Effector memory CD4-positive, alpha-beta T cell (primary cell): ENCODE measurements around the gene ZKSCAN3.

Experiments
- DNase-seq, 3 donors: peaks; one replicate each; pipeline ENCODE4 v3.0.0-alpha.2; 2020
- H3K27ac ChIP-seq: 2 replicates; pipeline ENCODE4 v1.7.0; 2013; ENCODE audit warnings: mild to moderate bottlenecking, low read length, moderate library complexity; ENCODE audit not compliant: insufficient read depth, poor library complexity, severe bottlenecking
- H3K27me3 ChIP-seq: replicated peaks from 2 replicates; pipeline ENCODE4 v1.7.0; 2013; ENCODE audit warnings: mild to moderate bottlenecking, low read length; ENCODE audit not compliant: insufficient read depth, control insufficient read depth, poor library complexity, severe bottlenecking
- H3K36me3 ChIP-seq: 2 replicates; pipeline ENCODE4 v1.7.0; 2013; ENCODE audit warnings: mild to moderate bottlenecking, low read length, moderate library complexity; ENCODE audit not compliant: control insufficient read depth, insufficient read depth
- H3K4me1 ChIP-seq: 2 replicates; pipeline ENCODE4 v1.7.0; 2013; ENCODE audit warnings: low read length, mild to moderate bottlenecking; ENCODE audit not compliant: control insufficient read depth, insufficient read depth, poor library complexity, severe bottlenecking
- H3K4me3 ChIP-seq: 2 replicates; pipeline ENCODE4 v1.7.0; 2013; ENCODE audit warnings: low read length, low read depth, mild to moderate bottlenecking; ENCODE audit not compliant: insufficient read depth, poor library complexity, severe bottlenecking
- H3K9me3 ChIP-seq: 2 replicates; pipeline ENCODE4 v1.7.0; 2013; ENCODE audit warnings: mild to moderate bottlenecking, low read length, moderate library complexity; ENCODE audit not compliant: control insufficient read depth

Gene ZKSCAN3

GRCh38 chr6:28371280-28371679 is 21.5 kb downstream of the ZKSCAN3 start:
- H3K27ac ChIP-seq, result no peak overlapping the region
- no peaks in the 10 kb centered on the region for H3K9me3 ChIP-seq
- no peaks in the 10 kb centered on the region for H3K27me3 ChIP-seq
- H3K36me3 ChIP-seq, result no peaks in the 10 kb centered on the region
- DNase-seq, result no peak
- H3K4me3 ChIP-seq, result no peak overlapping the region
- no peaks in the 10 kb centered on the region for H3K4me1 ChIP-seq

- Histone ChIP-seq H3K27ac (no peak overlapping the region), H3K4me3 (no peak overlapping the region), H3K4me1 (no peaks in the 10 kb centered on the region), H3K9me3 (no peaks in the 10 kb centered on the region), H3K36me3 (no peaks in the 10 kb centered on the region), H3K27me3 (no peaks in the 10 kb centered on the region)
- DNase-seq, result no peak
Observed at GRCh38 chr6:28371706-28372451, 22.1 kb downstream of the ZKSCAN3 start.

GRCh38 chr6:28373925-28374324 is 24.2 kb downstream of the ZKSCAN3 start:
- Histone ChIP-seq H3K27ac (no peak overlapping the region), H3K4me1 (no peaks in the 10 kb centered on the region)

GRCh38 chr6:28377879-28378278 is 28.1 kb downstream of the ZKSCAN3 start:
- Histone ChIP-seq H3K36me3 (peaks cover 8% of the 10 kb centered on the region), H3K9me3 (no peaks in the 10 kb centered on the region), H3K27ac (no peak overlapping the region), H3K4me1 (no peaks in the 10 kb centered on the region), H3K27me3 (no peaks in the 10 kb centered on the region), H3K4me3 (no peak overlapping the region)
- no peak for DNase-seq

More at GRCh38 chr6:28373925-28374324, 24.2 kb downstream of the ZKSCAN3 start:
- no peak overlapping the region for H3K4me3 ChIP-seq
- no peaks in the 10 kb centered on the region for H3K36me3 ChIP-seq
- no peaks in the 10 kb centered on the region for H3K27me3 ChIP-seq
- no peak for DNase-seq
- H3K9me3 ChIP-seq, result no peaks in the 10 kb centered on the region

- Histone ChIP-seq H3K9me3 (no peaks in the 10 kb centered on the region), H3K36me3 (peaks cover 8% of the 10 kb centered on the region), H3K27ac (no peak overlapping the region), H3K4me1 (no peaks in the 10 kb centered on the region), H3K27me3 (no peaks in the 10 kb centered on the region), H3K4me3 (no peak overlapping the region)
- DNase-seq, result no peak
Observed at GRCh38 chr6:28378644-28379043, 28.9 kb downstream of the ZKSCAN3 start.

- Histone ChIP-seq H3K9me3 (no peaks in the 10 kb centered on the region), H3K4me1 (no peaks in the 10 kb centered on the region), H3K27me3 (no peaks in the 10 kb centered on the region), H3K36me3 (peaks cover 8% of the 10 kb centered on the region), H3K4me3 (no peak overlapping the region), H3K27ac (no peak overlapping the region)
- no peak for DNase-seq
Observed at GRCh38 chr6:28380381-28380780, 30.6 kb downstream of the ZKSCAN3 start.

- no peak overlapping the region for H3K27ac ChIP-seq
- no peaks in the 10 kb centered on the region for H3K4me1 ChIP-seq
- H3K4me3 ChIP-seq, result no peak overlapping the region
- no peaks in the 10 kb centered on the region for H3K27me3 ChIP-seq
- H3K9me3 ChIP-seq, result no peaks in the 10 kb centered on the region
- peaks cover 8% of the 10 kb centered on the region for H3K36me3 ChIP-seq
- no peak for DNase-seq
Observed at GRCh38 chr6:28383235-28384142, 33.7 kb downstream of the ZKSCAN3 start.

GRCh38 chr6:28384143-28384533 is 34.4 kb downstream of the ZKSCAN3 start:
- peaks cover 8% of the 10 kb centered on the region for H3K36me3 ChIP-seq
- no peak overlapping the region for H3K27ac ChIP-seq
- no peaks in the 10 kb centered on the region for H3K27me3 ChIP-seq
- H3K9me3 ChIP-seq, result no peaks in the 10 kb centered on the region
- no peak for DNase-seq
- no peaks in the 10 kb centered on the region for H3K4me1 ChIP-seq
- H3K4me3 ChIP-seq, result no peak overlapping the region

- no peak overlapping the region for H3K4me3 ChIP-seq
- no peaks in the 10 kb centered on the region for H3K9me3 ChIP-seq
- H3K4me1 ChIP-seq, result no peaks in the 10 kb centered on the region
- H3K36me3 ChIP-seq, result peaks cover 33% of the 10 kb centered on the region
- H3K27me3 ChIP-seq, result no peaks in the 10 kb centered on the region
- no peak for DNase-seq
- no peak overlapping the region for H3K27ac ChIP-seq
Observed at GRCh38 chr6:28390688-28391087, 40.9 kb downstream of the ZKSCAN3 start.
